ENCODE measurements around the gene IFNGR1. TPM values are rescaled to one million over a fixed set of nuclear protein-coding genes. Genes with fewer than 3 reads are reported as not detected.

Gene IFNGR1
- total RNA-seq, 1 experiment from 2014 or later: 19.5 TPM

DNA sequence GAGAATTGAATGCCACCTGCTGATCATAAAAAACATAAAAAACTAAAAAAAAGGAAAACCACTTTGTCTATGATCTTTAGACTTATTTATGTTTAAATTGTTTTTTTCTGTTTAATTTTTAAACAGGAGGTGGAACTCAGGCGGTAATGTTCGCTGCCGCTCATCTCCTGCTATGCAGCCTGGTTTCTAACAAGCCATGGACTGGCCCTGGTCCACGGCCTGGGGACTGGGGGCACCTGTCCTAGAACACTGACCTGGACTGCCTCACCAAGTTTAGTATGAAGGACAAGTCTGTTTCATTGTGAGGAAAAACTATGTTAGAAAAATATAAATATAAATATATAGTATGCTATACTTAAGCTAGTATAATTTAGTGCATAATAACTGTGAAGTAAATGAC lies 27.0 kb upstream of the IFNGR1 start:
- Histone ChIP-seq H3K4me3 (no peak overlapping the region), H3K79me2 (ENCODE audit: low read depth) (no peaks in the 10 kb centered on the region), H3K9me3 (ENCODE audit: insufficient read depth, low read depth) (no peaks in the 10 kb centered on the region), H3K9me2 (ENCODE audit: insufficient read depth) (no peaks in the 10 kb centered on the region), H2AFZ (no peak overlapping the region), H3K27ac (no peak overlapping the region), H3F3A (ENCODE audit: insufficient read depth, low read depth) (peaks cover 6% of the 10 kb centered on the region; the same call in 1 of the 2 replicates), H3K4me2 (no peak overlapping the region), H3K27me3 (ENCODE audit: insufficient read depth, low read depth) (no peaks in the 10 kb centered on the region), H4K20me1 (ENCODE audit: insufficient read depth) (no peaks in the 10 kb centered on the region), H3K4me1 (replicated peaks; ENCODE audit: insufficient read depth) (peaks cover 13% of the 10 kb centered on the region), H3K36me3 (ENCODE audit: low read depth) (no peaks in the 10 kb centered on the region)
- CTCF ChIA-PET: no interaction called here
- TF ChIP-seq EZH2 (IDR thresholded peaks at IDR 0.05; ENCODE audit: low read depth): no peak
- TF ChIP-seq CTCF (conservative IDR thresholded peaks at IDR 0.05): no peak
- no peak for DNase-seq
- intact Hi-C loops (cut with micrococcal nuclease; ENCODE audit: unreplicated experiment): no loop called here
- POLR2A ChIA-PET (ENCODE audit: unreplicated experiment): no interaction called here
- no TSS peak for BruUV-seq (replicated peaks)

DNA sequence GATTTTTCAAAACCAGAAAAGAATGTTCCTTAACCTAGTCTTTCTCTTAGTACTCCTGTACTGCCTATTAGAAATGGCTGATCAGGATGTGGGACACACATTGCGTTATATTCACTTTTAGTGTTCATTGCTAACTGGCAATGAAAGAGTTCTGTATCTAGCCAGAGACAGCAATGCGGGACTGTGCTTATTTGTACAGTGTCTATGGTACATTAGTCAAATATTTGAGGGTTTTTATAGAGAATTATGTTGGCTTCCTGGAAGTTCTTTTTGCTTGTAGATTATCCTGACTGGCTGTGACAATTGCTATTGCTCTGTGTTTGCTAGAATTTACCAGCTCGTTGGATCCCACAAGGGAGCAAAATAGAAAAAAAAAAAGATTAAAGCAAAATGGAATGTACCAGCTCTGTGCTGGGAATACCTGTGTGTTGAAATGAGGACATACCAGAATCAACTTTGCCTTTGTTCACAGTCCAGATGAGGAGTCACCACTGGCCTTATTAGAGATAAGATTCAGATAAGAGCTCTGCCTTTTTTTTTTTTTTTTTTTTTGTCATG lies 22.4 kb upstream of the IFNGR1 start:
- H3K79me2 ChIP-seq (ENCODE audit: low read depth): no peaks in the 10 kb centered on the region
- POLR2A ChIA-PET (ENCODE audit: unreplicated experiment): interaction anchor here (0.5 kb wide), 1 partner anchor 439 kb away, joined by 3 read pairs; no protein-coding TSS in a partner anchor
- no peaks in the 10 kb centered on the region for H3K27me3 ChIP-seq (ENCODE audit: insufficient read depth, low read depth)
- intact Hi-C loops (cut with micrococcal nuclease; ENCODE audit: unreplicated experiment): no loop called here
- H3K4me2 ChIP-seq: peak overlapping the region; percentile 3; the same call in 1 of the 2 replicates
- peaks cover 42% of the 10 kb centered on the region for H3F3A ChIP-seq (ENCODE audit: insufficient read depth, low read depth)
- no peaks in the 10 kb centered on the region for H3K36me3 ChIP-seq (ENCODE audit: low read depth)
- CTCF ChIA-PET: interaction anchor here (0.7 kb wide), 1 partner anchor 56 kb away, joined by 3 read pairs; no protein-coding TSS in a partner anchor
- H3K4me3 ChIP-seq: no peak overlapping the region
- peaks cover 56% of the 10 kb centered on the region for H3K4me1 ChIP-seq (replicated peaks; ENCODE audit: insufficient read depth)
- H3K27ac ChIP-seq: peak overlapping the region; percentile 59
- H2AFZ ChIP-seq: no peak overlapping the region
- peak in 1 of 2 experiments; percentile 81 for DNase-seq
- peaks cover 13% of the 10 kb centered on the region; the same call in 1 of the 2 replicates for H3K9me3 ChIP-seq (ENCODE audit: insufficient read depth, low read depth)
- no peaks in the 10 kb centered on the region for H3K9me2 ChIP-seq (ENCODE audit: insufficient read depth)
- TF ChIP-seq CTCF (conservative IDR thresholded peaks at IDR 0.05) (no peak), EZH2 (IDR thresholded peaks at IDR 0.05; ENCODE audit: low read depth) (no peak)
- no peaks in the 10 kb centered on the region for H4K20me1 ChIP-seq (ENCODE audit: insufficient read depth)
- no TSS peak for BruUV-seq (replicated peaks)

GRCh38 chr6:137240168-137240567 lies 21.0 kb upstream of the IFNGR1 start:
- Histone ChIP-seq H3K4me2 (0 out of 2 replicates have a peak overlapping the region, but pooled peaks have one; percentile 4), H2AFZ (no peak overlapping the region), H3K4me1 (replicated peaks; ENCODE audit: insufficient read depth) (peaks cover 70% of the 10 kb centered on the region), H3K27ac (peak overlapping the region; percentile 25), H3K36me3 (ENCODE audit: low read depth) (no peaks in the 10 kb centered on the region), H3K79me2 (ENCODE audit: low read depth) (no peaks in the 10 kb centered on the region), H3F3A (ENCODE audit: insufficient read depth, low read depth) (peaks cover 45% of the 10 kb centered on the region), H3K9me2 (ENCODE audit: insufficient read depth) (no peaks in the 10 kb centered on the region), H4K20me1 (ENCODE audit: insufficient read depth) (no peaks in the 10 kb centered on the region), H3K4me3 (no peak overlapping the region), H3K27me3 (ENCODE audit: insufficient read depth, low read depth) (no peaks in the 10 kb centered on the region), H3K9me3 (ENCODE audit: insufficient read depth, low read depth) (peaks cover 14% of the 10 kb centered on the region; the same call in 1 of the 2 replicates)
- intact Hi-C loops (cut with micrococcal nuclease; ENCODE audit: unreplicated experiment): no loop called here
- ChIA-PET CTCF (interaction anchor here (0.6 kb wide), 1 partner anchor 74 kb away, joined by 5 read pairs; no protein-coding TSS in a partner anchor), POLR2A (ENCODE audit: unreplicated experiment) (no interaction called here)
- DNase-seq: peak in 1 of 2 experiments; percentile 85
- no TSS peak for BruUV-seq (replicated peaks)
- TF ChIP-seq EZH2 (IDR thresholded peaks at IDR 0.05; ENCODE audit: low read depth) (no peak), CTCF (conservative IDR thresholded peaks at IDR 0.05) (no peak)

All from PC-9 (cell line).